Right lobe of liver (tissue), 4 donors: ENCODE results near the gene ANXA11.

Experiments
- POLR2A ChIP-seq: fragments of 450-650 bp; IDR thresholded peaks from one replicate; pipeline ENCODE4 v1.6.1; 2017; ENCODE audit warnings: antibody characterized with exemption, mild to moderate bottlenecking
- TF ChIP-seq, protein P1 (sequence below), 4 donors: fragments of 200-600 bp in 3 of 4; fragments of 450-650 bp in 1 of 4; IDR thresholded peaks; one replicate each; pipeline versions ENCODE4 v1.5.1 to v1.8.0; 2016 to 2022; ENCODE audit warnings: antibody characterized with exemption in 4 of 4, mild to moderate bottlenecking in 2 of 4
- donor health status: DM: no; HTN: no; CAD: no.
- donor health status: DM: no; HTN: no; CAD: no.
- donor health status: DM: no; HTN: yes; CAD: no.

DNA sequence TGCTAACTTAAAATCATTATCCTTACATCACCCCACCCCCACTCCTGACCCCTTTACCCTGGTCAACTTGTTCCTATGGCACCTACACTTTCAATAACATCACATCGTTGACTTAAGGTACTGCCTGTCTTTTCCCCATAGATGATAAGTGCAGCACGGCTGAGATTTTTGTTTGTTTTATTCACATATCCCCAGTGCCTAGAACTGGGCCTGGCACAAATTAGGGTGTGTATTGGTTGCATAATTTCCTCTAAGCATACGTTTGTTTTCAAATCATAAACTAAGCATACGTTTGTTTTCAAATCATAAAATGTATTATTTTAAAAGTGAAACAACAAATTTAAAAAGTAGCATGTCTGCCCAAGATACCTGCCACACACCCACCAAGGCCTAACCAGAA lies 35.3 kb downstream of the ANXA11 start:
- TF ChIP-seq, protein P1, sequence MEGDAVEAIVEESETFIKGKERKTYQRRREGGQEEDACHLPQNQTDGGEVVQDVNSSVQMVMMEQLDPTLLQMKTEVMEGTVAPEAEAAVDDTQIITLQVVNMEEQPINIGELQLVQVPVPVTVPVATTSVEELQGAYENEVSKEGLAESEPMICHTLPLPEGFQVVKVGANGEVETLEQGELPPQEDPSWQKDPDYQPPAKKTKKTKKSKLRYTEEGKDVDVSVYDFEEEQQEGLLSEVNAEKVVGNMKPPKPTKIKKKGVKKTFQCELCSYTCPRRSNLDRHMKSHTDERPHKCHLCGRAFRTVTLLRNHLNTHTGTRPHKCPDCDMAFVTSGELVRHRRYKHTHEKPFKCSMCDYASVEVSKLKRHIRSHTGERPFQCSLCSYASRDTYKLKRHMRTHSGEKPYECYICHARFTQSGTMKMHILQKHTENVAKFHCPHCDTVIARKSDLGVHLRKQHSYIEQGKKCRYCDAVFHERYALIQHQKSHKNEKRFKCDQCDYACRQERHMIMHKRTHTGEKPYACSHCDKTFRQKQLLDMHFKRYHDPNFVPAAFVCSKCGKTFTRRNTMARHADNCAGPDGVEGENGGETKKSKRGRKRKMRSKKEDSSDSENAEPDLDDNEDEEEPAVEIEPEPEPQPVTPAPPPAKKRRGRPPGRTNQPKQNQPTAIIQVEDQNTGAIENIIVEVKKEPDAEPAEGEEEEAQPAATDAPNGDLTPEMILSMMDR (IDR thresholded peaks at IDR 0.05) = no peak
- no peak for TF ChIP-seq POLR2A
